Stimulated activated CD8-positive, alpha-beta memory T cell treated with anti-CD3 and anti-CD28 coated beads, Interleukin-4, amount 100 ng/mL, for 4 hours (primary cell): Measurements from ENCODE around the gene IGFL3.

Experiments
- DNase-seq, 2 donors: peaks; one replicate each; pipeline ENCODE4 v3.0.0-alpha.2; 2020; ENCODE audit warnings: low read depth in 2 of 2, low spot score in 1 of 2

Gene IGFL3

DNA sequence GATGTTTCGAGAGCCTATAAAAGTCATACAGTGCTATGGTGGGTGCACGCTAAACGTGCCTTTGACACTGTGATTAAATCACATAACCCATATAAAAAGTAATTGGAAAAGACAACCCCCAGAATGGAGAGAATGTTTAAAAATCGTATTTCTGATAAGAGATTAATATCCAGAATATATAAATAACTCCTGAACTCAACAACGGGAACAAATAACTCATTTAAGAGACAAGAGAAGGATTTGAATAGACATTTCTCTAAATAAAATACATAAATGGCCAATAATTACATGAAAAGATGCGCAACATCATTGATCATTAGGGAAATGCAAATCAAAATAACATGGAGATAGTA lies 46.7 kb downstream of the IGFL3 start:
- no peak for DNase-seq

DNA sequence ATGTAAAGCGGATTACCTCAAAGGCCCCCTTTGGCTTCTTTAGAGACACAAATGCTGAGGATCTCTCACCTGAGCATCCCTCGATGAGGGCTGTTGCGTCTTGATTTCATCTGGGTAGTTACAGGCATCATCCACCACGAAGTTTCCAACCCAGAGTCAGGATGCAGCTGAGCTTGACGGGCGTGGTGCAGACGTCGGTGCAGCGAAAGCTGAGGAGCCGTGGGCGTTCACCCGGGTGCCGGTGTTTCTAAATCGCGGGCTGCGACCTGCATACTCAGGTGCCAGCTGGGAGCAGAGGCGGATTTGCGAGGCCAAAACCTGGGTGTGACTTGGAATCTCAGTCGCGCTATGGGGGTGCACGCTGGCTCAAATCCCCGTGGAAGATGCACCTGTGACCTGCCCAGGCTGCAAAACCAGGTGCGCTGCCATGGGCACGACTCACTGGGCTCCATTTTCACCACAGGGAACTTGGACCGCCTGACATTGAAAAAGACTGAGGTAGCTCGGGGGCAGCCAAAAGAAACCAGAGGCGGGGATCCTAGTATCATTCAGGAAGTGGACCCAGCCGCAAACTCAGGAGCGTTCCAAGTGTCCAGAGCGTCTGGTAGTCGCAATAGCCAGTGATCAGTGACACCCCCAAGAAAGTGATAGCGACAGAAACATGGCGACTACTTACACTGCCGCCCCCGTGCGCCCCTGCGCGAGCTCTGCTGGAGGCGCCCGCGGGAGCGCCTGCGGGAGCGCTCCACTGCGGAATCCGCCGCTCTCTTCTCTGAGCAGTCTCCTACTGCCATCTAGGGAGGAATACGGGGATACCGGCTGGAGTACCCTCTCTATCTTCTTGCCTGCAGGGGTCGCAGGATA lies 47.3 kb downstream of the IGFL3 start:
- no peak for DNase-seq

DNA sequence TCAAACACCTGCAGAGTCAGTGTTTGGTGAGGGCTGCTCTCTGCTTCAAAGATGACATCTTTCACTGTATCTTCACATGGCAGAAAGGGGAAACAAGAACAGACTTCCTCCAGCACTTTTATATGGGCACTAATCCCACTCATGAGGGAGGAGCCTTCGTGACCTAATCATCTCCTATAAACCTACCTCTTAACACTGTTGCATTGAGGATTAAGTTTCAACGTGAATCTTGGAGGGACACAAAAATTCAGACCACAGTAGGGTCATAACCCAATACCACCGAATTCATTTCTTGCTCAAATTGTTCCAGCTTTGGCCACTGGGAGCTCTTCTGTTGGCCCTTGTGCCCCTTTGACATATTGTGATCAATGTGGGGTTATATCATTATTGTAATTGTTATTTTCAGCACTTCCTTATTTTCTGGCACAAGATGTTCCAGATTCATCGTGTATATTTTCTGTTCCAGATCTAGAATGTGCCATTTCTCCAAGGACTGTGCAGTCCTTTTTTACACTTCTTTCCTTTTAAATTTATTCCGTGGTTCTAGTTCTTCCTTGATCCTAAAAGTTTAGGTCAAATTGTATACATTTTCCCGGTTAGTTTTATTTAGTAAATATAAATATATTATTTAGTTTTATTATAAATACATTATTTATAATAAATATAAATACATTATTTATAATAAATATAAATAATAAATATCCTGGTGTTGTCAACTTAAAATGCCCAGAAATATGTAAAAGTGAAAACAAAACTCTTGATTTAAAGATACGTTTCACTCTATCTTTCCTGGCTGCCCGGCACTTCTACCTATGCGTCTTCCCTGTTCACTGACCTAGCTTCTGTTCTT lies 48.2 kb downstream of the IGFL3 start:
- DNase-seq = no peak

DNA sequence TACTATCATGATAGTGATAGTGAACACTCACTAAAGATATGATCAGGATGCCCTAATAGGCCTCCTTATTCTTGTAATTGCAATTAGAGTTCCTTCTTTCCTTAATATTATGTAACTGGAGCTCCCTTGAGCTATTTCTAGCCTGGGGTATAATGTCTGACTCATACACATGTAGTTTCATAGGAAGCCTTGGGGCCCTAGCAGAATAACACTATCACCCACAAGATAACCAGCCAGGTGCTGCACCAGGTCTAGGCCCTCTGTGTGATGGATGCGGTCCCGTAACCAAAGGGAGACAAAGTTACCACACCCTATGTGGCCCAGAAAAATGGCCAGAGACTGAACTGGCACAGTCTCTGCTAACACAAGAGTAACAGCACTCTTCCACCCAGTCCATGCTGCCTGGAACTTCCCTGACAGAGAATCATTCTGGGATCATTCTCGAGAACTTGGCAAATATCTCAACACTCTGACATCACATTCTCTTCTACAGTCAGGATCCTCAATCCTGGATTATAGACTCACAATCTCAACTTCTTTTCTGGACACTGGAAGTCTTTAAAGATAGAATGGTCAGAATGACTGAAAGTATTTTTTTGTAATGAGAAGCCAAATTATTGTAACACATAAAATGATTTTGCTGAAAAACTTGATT lies 51.1 kb downstream of the IGFL3 start:
- no peak for DNase-seq
